ENCODE results near the gene COQ4.

COQ4 gene

DNA sequence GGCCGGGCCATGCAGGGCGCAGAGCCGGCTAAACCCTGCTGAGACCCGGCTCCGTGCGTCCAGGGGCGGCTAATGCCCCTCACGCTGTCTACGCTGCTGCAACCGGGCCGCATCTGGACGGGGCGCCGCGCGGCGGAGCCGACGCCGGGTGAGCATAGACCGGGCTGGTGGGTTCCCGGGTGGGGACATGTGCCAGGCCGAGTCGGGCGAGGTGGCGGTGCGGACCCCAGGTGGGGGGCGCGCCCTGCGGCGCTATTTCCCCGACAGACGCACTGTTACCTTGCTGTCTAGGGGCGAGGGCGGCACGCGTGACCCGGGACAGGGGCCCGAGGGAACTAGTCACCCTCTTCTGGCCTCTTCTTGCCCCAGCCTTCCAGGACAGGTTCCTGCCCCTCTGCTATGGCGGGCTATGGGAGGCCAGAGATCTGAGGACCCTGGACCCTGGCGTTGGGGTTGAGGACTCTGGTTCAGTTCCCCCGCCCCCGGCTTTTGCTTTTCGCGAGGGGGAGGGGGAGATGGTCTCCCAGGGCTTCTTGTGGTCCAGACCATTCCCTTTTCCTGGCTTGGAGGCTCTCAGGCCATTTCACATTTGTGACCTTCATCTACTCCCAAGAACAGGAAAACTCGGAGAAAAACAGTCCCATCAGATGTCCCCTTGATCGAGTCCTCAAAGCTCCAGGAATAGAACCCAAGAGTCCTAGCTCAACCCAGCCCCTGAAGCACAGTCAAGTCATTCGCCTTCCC lies 18.2 kb downstream of the COQ4 start:
- no peak for FAIRE-seq
- no peak for DNase-seq (ENCODE audit: low spot score)

DNA sequence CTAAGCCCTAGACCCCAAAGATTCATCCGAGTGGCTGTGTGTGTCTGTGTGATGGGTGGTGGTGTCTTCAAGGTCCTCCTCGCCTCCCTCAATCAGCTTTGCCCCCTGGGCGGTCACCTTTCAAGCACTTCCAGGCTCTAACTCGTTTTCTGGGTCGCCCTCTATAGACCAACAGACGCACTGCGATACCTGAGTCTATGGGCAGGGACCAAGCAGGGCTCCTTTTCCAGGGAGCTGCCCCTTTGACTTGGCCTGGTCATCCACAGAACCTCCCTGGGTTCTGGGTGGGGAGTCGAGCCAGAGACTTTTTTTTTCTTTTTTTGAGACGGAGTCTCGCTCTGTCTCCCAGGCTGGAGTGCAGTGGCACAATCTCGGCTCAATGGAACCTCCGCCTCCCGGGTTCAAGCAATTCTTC lies 18.8 kb downstream of the COQ4 start:
- DNase-seq (ENCODE audit: low spot score) (peak; percentile 84), FAIRE-seq (no peak)

DNA sequence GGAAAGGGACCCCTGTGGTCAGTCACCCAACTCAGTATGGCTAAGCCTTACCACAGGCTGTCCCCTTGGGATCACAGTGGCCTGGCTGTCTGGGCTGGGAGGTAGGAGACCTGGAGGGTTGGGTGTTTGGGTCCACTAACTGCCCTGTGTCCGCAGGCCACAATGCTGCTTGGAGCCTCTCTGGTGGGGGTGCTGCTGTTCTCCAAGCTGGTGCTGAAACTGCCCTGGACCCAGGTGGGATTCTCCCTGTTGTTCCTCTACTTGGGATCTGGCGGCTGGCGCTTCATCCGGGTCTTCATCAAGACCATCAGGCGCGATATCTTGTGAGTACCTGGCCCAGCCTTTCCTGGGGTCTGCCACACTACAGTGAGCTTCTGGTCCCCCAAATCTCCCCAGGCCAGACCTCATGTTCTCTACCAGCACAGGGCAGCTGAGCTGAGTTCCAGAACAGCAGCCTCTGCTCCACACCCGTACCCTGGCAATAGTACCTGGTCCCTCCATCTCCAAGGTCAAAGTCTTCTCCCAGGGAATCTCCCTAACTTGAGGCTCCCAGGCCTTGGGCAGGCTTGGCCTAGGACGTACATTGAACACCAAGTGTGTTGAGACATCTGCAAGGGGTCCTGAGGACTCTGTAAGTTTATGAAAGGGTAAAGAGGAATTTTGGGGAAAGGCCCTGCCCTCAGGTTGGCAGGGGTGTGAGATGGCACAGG lies 20.5 kb downstream of the COQ4 start:
- FAIRE-seq = no peak
- DNase-seq (ENCODE audit: low spot score) = no peak

DNA sequence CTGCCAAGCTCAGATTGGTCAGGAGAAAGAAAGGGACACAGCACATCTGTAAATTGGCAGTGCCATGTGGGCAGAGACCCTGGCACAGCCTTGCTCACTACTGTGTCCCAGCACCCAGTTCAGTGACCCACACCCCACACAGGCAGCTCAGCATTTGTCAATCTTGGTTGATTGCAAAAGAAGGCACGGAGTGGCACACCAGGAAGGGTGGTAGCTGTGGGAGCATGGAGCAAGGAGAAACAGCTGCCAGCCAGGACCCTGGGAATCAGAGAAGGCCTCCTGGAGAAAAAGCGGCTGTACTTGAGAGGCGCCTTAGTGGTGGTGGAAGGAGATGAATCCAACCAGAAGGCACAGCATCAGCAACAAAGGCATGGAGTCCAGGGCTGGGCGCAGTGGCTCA lies 21.2 kb downstream of the COQ4 start:
- DNase-seq (ENCODE audit: low spot score) = no peak
- FAIRE-seq = no peak

DNA sequence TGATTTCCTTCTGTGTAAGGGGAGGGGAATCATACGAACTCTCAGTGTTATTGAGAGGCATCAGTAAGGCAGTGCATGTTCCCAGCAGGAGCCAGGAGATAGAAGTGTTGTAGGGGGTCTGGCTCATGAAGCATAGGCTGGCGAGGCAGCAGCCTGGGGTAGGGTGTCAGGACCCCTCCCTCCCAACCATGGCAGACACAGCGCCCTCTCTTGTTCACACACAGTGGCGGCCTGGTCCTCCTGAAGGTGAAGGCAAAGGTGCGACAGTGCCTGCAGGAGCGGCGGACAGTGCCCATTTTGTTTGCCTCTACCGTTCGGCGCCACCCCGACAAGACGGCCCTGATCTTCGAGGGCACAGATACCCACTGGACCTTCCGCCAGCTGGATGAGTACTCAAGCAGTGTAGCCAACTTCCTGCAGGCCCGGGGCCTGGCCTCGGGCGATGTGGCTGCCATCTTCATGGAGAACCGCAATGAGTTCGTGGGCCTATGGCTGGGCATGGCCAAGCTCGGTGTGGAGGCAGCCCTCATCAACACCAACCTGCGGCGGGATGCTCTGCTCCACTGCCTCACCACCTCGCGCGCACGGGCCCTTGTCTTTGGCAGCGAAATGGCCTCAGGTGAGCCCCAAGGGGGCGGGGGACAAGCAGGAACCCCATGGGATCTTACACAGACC lies 22.4 kb downstream of the COQ4 start:
- no peak for FAIRE-seq
- no peak for DNase-seq (ENCODE audit: low spot score)

DNA sequence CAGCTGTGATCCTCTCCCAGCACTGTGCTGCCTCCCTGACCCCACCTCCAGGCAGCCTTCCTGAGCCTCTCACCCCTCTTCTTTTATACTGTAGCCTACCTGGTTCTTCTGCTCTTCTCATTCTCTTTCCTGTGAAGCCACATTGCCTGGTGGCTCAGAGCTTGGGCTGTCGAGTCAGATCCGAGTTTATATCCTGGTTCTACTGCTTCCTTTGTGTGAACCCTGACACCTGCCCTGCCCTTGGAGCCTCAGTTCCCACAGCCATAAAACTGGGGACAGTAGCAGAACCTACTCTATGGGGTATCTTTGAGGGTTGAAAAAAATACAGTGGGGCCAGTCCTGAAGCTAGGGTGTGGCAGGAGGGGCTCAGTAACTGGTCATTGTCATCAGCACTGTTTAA lies 26.5 kb downstream of the COQ4 start:
- no peak for DNase-seq (ENCODE audit: low spot score)
- no peak for FAIRE-seq

DNA sequence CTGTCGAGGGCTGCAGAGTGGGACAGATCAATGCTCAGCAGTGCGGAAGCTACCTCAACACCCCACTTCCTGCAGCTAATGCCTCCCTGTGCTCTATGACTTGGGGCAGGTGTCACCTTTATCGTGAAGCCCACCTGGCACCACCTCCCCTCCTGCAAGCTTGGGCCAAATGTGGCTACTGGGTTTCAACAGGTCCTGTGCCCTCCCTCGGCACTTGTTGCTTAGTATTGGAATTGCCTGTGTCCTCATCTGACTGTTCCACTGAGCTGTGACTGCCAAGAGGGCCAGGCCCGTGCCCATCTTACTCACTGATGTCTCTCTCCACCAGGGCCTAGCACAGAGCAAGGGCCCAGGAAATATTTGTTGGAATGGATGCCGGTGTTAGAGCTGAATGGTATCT lies 27.1 kb downstream of the COQ4 start:
- FAIRE-seq (no peak), DNase-seq (ENCODE audit: low spot score) (no peak)

DNA sequence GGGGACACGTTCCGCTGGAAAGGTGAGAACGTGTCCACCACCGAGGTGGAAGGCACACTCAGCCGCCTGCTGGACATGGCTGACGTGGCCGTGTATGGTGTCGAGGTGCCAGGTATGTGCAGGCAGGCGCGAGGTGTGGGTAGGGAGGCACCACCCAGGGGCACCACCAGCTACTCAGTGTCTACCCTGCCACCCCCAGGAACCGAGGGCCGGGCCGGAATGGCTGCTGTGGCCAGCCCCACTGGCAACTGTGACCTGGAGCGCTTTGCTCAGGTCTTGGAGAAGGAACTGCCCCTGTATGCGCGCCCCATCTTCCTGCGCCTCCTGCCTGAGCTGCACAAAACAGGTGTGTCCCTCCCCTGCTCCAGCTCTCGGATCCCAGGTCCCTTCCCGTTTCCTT lies 32.8 kb downstream of the COQ4 start:
- FAIRE-seq = no peak
- no peak for DNase-seq (ENCODE audit: low spot score)

DNA sequence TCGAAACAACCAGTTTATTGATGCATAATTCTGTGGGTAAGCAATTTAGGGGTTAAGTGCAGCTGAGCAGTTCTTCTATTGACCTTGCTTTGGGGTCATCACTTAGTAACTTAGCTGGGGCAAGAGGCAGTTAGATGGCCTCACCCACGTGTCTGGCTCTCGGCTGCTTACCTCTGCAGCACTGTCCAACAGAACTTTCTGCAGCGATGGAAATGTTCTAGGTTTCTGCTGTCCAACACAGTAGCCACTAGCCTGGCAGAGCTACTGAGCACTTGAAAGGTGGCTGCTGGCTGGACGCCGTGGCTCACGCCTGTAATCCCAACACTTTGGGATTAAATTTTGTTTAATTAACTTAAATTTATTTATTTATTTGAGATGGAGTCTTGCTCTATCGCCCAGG lies 35.5 kb downstream of the COQ4 start:
- DNase-seq (ENCODE audit: low spot score) = no peak
- FAIRE-seq = no peak

DNA sequence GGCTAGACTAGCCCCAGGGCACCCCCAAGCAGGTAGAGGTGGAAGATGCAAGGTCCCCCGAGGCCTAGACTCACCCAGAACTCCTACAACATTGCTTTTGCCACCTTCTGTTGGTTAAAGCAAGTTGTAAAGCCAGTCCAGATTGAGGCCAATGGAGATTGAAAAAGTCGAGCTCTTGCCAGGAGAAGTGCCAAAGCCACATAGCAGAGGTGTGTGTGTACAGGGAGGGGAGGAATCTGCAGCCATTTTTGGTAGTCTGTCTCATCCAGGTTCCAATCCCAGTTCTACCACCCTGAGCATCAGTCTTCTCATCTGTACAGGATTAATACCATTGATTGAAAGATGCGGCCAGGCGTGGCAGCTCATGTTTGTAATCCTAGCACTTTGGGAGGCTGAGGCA lies 36.2 kb downstream of the COQ4 start:
- no peak for DNase-seq (ENCODE audit: low spot score)
- FAIRE-seq = no peak

DNA sequence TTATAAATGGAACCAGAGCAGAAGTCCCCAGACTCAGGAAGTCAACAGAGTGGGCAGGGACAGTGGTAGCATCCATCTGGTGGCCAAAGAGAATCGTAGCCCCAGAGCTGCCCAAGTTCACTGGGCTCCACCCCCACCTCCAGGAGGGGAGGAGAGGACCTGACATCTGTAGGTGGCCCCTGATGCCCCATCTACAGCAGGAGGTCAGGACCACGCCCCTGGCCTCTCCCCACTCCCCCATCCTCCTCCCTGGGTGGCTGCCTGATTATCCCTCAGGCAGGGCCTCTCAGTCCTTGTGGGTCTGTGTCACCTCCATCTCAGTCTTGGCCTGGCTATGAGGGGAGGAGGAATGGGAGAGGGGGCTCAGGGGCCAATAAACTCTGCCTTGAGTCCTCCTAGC lies 38.2 kb downstream of the COQ4 start:
- no peak for FAIRE-seq
- no peak for DNase-seq (ENCODE audit: low spot score)

DNA sequence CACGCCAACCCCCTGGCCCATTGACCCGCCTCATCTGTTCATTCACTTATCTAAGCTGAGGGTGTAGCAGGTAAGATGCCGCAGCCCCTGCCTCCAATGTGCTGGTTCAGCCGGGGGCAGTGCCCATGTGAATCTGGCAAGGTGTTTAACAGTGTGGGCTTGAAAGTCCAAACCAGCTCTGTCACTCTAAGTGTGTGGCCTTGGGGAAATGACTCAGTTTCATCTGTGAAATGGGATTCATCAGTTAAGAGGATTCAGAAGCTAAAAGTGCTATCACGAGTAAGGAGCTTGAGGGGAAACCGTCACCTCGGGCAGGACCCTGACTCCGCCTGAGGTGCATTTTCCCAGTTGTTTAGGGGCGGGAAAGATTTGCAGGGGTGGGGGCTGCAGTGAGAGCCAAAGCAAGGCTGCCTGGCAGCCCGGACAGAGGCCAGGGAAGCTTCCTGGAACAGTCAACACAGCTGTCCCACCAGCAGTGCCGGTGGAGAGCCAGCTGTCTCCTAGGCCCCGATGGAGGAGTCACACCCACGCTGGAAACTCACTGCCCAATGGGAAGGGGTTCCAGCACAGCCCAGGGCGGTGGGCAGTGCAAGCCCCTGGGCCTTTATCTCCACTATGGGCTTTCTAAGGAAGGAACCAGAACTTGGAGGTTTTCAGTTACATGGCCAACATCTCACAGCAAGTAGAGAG lies 38.8 kb downstream of the COQ4 start:
- FAIRE-seq (no peak), DNase-seq (ENCODE audit: low spot score) (no peak)

DNA sequence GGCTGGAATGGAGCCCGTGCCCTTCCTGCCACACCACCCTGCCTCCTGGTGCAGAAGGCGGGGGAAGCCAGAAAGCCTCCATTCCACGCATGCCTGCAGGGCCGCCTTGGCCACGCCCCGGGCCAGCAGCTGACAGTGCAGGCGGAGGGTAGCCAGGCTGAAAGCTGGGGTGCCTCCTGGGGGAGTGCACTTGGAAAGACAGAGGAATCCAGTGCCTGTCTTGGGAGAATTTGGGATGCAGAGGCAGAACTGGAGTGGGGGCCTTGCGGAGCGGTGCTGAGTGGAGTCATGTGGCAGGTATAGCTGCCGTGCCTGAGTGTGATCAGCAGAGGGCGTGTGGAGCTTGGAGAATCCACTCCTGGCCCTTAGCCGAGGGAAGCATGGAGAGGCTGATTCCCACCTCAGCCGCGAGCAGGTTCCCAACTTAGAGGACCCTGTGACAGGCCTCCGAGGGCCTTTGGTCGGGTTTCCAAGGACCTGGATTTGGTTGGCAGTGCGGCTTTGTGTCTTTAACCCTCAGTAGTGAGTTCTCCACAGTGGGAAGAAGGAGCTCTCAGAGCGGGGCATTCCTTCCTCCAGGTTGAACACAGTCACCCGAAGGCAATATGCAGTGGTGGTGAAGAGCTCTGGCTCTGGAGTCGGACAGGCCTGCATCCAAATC lies 39.5 kb downstream of the COQ4 start:
- DNase-seq (ENCODE audit: low spot score) = peak; percentile 85
- FAIRE-seq = peak; percentile 42

DNA sequence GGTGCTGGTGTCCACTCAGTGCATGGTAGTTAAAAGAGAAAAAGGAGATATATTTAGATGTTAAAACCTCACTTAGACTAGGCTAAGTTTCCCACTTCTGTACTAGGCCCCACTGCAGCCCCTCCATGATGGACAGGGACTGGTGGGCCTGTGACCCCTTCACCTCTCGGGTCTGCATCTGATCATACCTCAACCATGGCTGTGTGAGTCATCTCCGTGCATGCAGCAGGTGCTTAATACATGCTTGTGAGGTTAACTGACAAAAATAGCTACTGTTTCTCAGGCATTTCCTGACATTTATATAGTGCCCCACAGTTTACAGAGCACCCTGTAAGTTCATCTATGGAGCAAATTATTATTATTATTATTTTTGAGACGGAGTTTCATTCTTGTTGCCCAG lies 40.1 kb downstream of the COQ4 start:
- FAIRE-seq (no peak), DNase-seq (ENCODE audit: low spot score) (no peak)

DNA sequence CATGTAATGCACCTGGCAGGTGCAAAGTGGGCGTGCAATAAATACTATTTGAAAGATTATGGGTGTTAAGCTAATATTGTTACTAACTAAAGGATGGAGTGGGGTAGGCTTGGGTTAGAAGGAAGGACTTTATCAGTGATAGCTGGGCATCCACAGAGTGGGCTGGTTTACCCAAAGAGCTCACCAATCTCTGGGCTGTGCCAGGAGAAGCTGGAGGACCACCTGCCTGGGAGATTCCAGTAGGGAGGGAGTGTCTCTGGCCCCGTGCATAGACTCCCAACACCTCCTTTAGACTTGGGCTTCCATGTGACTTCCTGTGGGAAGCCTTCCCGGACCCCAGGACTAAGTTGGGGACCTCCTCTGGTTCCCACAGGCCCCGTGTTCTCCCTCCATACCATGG lies 42.9 kb downstream of the COQ4 start:
- FAIRE-seq (no peak), DNase-seq (ENCODE audit: low spot score) (no peak)

DNA sequence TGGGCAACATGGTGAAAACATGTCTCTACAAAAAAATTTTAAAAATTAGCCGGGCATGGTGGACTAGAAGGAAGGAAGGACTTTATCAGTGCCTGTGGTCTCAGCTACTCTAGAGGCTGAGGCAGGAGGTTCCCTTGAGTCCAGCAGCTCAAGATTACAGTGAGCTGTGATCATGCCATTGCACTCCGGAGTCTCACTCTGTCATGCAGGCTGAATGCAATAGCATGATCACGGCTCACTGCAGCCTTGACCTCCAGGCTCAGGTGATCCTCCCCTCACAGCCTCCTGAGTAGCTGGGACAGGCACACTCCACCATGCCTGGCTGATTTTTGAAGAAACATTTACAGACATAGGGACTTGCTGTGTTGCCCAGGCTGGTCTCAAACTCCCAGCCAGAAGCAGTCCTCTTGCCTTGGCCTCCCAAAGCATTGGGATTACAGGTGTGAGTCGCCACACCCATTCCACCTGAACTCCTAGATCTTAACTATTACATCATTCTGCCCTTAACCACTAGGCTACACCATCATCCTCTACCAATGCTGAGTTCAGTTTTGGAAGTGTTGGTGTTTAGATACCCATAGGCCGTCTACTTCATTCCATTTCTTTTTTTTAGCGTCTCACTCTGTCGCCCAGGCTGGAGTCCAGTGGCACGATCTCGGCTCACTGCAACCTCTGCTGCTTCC lies 46.5 kb downstream of the COQ4 start:
- DNase-seq (ENCODE audit: low spot score) = no peak
- FAIRE-seq = no peak

DNA sequence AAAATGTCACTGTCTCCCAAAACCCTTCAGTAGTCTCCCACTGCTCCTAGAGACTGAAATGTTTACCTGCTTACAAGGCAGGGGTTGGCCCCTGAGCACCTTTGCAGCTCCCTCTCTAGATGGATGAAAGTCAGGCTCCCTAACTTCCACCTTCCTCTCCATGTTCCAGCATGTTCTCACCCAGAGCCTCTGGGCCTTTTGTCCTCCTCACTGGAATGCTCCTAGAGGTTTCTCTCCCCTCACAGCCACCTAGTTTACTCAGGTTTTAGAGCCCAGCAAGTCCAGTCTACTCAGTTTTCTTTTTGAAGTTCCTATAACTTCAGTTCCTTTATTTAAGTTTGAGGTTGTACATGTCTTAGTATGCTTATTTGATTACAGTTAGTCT lies 47.7 kb downstream of the COQ4 start:
- FAIRE-seq (no peak), DNase-seq (ENCODE audit: low spot score) (peak; percentile 11)

DNA sequence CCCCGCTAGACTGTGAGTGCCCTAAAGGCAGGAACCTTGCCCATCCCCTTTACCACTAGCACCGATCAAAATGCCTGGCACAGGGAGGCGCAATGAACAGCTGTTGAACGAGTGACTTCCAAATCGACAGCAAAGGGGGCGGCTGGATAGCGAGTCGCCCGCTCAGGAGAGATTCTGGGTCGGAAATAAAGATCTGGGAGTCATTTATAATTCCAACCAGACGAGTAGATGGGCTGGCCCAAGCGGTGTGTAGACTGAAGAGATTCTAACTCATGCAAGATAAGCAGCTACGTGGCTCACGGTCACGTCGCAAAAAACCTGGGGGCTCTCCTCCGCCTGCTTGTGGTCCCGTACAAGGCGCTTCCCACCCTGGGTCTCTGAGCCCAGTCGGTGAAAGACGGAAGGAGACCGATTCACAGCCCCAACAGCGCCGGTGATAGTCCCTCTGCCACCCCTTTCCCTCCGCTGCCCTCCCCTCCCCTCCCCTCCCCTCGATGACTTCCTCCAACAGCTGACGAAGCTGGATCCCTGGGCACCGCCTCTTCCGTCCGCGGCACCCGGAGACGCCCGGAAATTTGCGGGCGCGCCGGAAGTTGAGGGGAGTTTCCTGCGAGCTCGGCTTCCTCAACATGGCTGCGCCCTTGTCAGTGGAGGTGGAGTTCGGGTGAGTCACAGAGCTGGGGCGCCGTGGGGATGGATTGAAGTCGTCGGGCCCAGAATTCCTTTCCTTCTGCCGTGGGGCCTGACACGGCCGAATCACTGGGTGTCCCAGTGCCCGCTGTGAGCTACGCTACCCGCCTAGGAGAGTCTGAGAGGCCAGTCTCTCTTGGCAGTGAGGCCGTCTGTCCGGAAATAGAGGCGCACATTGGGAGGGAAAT lies 48.4 kb downstream of the COQ4 start, which contains the start of gene URM1:
Gene URM1 (plus strand): TSS at position 623 of the 878 bp plus-strand sequence. CDS start 7 bp downstream, at position 630.
- FAIRE-seq (no peak), DNase-seq (ENCODE audit: low spot score) (peak; percentile 98)

DNA sequence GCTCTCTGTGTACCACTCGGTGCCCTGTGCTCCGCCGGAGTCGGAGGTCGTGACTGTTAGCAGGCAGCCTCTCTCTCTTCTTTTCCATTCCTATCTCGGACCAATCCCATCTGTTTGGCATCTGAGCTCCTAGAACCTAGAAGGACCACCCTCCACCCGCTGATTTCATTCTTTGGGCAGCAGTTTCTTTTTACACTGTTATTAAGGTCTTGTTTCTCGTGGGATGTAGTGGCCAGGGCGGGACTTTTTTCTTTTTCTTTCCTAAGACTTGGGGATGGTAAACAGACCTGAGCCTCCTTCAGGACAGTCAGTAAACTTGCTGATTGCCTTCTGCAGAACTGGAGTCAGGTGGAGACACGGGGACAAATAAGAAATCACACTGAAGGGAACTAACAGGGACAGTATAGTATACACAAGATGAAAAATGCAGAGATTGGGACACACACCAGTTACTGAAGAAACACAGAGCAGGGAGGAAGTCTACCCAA lies 49.0 kb downstream of the COQ4 start:
- DNase-seq (ENCODE audit: low spot score) (no peak), FAIRE-seq (no peak)

DNA sequence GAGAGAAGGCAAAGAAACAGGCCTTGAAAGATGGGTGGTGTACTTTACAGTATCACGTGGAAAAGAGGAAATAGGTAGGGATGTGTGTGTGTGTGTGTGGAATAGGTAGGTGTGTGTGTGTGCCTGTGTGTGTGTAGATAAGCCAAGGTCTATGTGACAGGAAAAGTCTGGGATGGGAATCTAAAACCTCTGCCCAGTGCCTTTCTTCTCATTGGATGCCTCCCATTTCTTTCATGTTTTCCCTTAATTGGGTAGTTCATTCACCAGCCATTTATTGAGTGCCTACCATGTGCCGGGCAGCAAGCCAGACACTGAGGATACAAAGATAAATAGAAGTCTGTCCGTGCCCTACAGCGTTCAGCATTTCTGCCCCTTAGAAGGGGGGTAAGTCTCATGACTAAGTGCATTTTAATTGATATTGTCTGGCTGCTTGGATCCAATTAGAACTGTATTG lies 49.6 kb downstream of the COQ4 start:
- no peak for DNase-seq (ENCODE audit: low spot score)

More for the DNA sequence above, 49.6 kb downstream of the COQ4 start:
- FAIRE-seq = no peak

All from urothelium cell line (cell line).